Lower leg skin (tissue), 3 donors: ENCODE measurements around the gene BIRC6.

ENCODE experiments used
- CTCF ChIP-seq, 3 donors: fragments of 450-650 bp; IDR thresholded peaks; one replicate each; pipeline ENCODE4 v1.5.1; 2016; ENCODE audit warnings: antibody characterized with exemption in 3 of 3, mild to moderate bottlenecking in 3 of 3, moderate library complexity in 2 of 3
- POLR2A ChIP-seq, 2 donors: fragments of 450-650 bp; IDR thresholded peaks; one replicate each; pipeline ENCODE4 v1.6.1; 2016 to 2017; ENCODE audit warnings: antibody characterized with exemption in 2 of 2, mild to moderate bottlenecking in 1 of 2, moderate library complexity in 1 of 2

- TF ChIP-seq CTCF (IDR thresholded peaks at IDR 0.05) (no peak), POLR2A (IDR thresholded peaks at IDR 0.05) (no peak)
These were observed 107.6 kb downstream of the BIRC6 start for GRCh38 chr2:32464431-32464830.
